ENCODE data around the gene SNX25.
A peak's percentile ranks its signal among the peaks of the same experiment; 100 is the strongest.
"Not testable (repeated sequence)": the region's sequence is repeated elsewhere in the genome, so short reads cannot be mapped to it uniquely, and the experiment has no call there.

SNX25 gene

DNA sequence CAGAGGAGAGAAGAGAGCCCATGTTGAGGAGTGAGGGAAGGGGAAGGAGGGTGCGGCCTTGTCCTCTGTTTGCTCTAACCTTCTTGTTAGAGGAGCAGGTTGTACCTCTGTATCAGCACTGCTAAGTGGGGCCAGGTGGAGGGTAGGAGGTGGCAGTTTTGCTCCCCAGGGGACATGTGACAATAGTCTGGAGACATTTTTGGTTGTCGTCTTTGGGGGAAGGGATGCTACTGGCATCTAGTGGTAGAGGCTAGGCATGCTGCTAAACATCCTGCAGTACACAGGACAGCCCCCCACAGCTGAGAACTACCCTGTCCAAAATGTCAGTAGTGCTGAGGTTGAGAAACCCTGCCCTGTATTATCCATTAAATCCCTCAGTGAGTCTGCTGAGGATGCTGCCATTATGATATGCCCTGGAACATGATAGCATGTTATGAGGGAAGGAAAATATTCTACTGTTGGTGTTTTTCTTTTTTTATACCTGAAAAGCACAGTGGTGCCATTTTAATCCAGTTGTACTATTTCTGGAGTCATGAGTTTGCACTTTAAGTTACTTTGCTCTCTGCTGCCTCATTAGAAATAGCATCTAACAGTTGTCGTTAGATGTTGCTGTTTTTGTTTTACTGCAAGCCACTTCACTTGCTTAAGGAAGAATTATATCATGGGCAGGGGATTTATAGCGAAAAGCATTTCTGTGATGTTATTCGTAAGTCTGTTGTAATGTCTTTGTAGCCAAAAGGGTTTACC, 95.7 kb downstream of the SNX25 start:
- H3K36me3 ChIP-seq (ENCODE audit: insufficient read depth, insufficient read length, low read length): peaks cover 7% of the 10 kb centered on the region
- peak; percentile 33 for DNase-seq (ENCODE audit: low read depth, low spot score)
- no peak overlapping the region for H3K4me3 ChIP-seq (ENCODE audit: insufficient read length, low read depth)
- H3K4me1 ChIP-seq (ENCODE audit: insufficient read depth, insufficient read length): no peaks in the 10 kb centered on the region
- TF ChIP-seq SUZ12 (IDR thresholded peaks at IDR 0.05; ENCODE audit: extremely low read depth, insufficient read depth, insufficient read length) (no peak), ZNF274 (IDR thresholded peaks at IDR 0.05; ENCODE audit: low read depth, low read length) (no peak), YY1 (IDR thresholded peaks at IDR 0.05; ENCODE audit: insufficient read depth, insufficient read length) (no peak)
- H3K9me3 ChIP-seq (ENCODE audit: insufficient read depth, low read length): no peaks in the 10 kb centered on the region
- no peaks in the 10 kb centered on the region for H3K27me3 ChIP-seq (ENCODE audit: insufficient read depth, insufficient read length)
- no peak overlapping the region for H3K9ac ChIP-seq (ENCODE audit: insufficient read length, low read depth)

DNA sequence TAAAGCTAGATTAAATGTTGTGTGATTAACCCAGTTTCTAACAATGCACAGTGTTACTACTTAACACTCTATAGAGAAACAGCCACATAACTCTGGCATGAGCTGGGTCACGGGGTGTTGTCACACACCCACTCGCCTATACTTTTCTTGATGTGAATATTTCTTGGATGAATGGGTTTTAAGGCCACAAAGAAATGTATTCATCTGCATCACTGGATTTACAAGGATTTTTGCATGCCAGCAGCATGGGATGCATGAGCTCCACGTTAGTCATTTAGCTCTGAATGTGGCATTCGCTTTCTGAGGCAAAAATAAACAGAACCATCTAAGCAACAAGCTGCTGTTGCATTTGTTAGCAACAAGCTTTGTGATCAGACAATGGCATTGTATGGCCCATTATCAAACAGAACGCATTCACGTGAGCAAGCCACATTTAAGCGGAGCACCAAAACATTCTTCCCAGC, 96.6 kb downstream of the SNX25 start:
- no peaks in the 10 kb centered on the region for H3K9me3 ChIP-seq (ENCODE audit: insufficient read depth, low read length)
- peaks cover 10% of the 10 kb centered on the region for H3K36me3 ChIP-seq (ENCODE audit: insufficient read depth, insufficient read length, low read length)
- no peak overlapping the region for H3K9ac ChIP-seq (ENCODE audit: insufficient read length, low read depth)
- TF ChIP-seq YY1 (IDR thresholded peaks at IDR 0.05; ENCODE audit: insufficient read depth, insufficient read length) (no peak), ZNF274 (IDR thresholded peaks at IDR 0.05; ENCODE audit: low read depth, low read length) (no peak), SUZ12 (IDR thresholded peaks at IDR 0.05; ENCODE audit: extremely low read depth, insufficient read depth, insufficient read length) (no peak)
- no peaks in the 10 kb centered on the region for H3K27me3 ChIP-seq (ENCODE audit: insufficient read depth, insufficient read length)
- peak; percentile 73 for DNase-seq (ENCODE audit: low read depth, low spot score)
- no peaks in the 10 kb centered on the region for H3K4me1 ChIP-seq (ENCODE audit: insufficient read depth, insufficient read length)
- H3K4me3 ChIP-seq (ENCODE audit: insufficient read length, low read depth): no peak overlapping the region

DNA sequence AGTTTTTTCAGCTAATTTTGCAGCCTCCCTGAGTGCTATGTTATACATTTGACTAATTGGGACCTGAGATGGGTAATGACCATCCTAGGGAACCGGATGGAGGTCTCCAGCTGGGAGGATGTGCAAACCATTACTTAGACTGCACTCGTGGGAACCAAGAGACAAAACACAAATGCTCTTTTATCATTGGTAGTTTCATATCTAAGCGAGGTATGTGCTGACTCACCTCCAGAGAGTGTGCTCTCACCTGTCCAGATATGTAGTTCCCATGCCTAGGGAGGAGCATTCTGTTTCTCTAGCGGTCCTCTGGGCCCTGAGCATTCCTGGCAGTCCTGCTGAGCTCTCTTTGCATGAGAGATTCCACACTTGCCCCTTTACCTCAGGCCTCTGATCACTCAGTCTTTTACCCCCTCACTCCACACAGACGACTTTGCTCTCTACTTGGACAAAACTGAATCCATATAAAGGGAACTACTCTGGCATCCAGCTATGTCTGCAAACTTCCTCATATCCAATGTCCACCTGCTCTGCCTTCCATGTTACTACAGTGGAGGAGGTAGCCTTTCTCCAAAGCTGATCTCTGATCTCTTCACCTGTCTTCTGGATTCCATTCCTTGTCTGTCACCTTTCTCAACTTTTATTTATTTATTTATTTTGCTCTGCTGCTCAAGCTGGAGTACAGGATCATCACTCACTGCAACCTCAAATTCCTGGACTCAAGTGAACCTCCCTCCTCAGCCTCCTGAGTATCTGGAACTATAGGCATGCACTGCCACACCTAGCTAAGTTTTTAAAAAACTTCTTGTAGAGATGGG, 97.9 kb downstream of the SNX25 start:
- peak; percentile 27 for DNase-seq (ENCODE audit: low read depth, low spot score)
- TF ChIP-seq ZNF274 (IDR thresholded peaks at IDR 0.05; ENCODE audit: low read depth, low read length): no peak
- H3K27me3 ChIP-seq (ENCODE audit: insufficient read depth, insufficient read length): no peaks in the 10 kb centered on the region
- H3K4me1 ChIP-seq (ENCODE audit: insufficient read depth, insufficient read length): no peaks in the 10 kb centered on the region
- H3K4me3 ChIP-seq (ENCODE audit: insufficient read length, low read depth): no peak overlapping the region
- H3K9ac ChIP-seq (ENCODE audit: insufficient read length, low read depth): no peak overlapping the region
- H3K9me3 ChIP-seq (ENCODE audit: insufficient read depth, low read length): no peaks in the 10 kb centered on the region
- H3K36me3 ChIP-seq (ENCODE audit: insufficient read depth, insufficient read length, low read length): peaks cover 17% of the 10 kb centered on the region

DNA sequence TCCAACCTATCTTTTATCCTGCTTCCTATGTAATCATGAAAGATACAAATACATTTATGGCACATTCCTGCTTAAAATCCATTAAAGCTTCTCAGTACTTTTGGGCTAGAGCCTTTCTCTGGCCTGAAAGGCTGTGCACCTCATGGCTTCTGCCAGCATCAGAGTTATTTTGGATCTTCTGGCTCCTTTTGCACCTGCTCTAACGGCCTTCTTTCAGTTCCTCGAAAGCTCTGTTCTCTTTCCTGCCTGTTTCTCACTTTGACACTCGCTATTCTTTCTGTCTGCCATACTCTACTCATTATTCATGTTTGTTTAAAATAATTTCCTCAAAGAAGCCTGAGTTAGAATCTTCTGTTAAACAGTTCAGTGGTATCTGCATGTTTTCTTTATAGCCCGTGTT, 100.4 kb downstream of the SNX25 start:
- H3K27me3 ChIP-seq (ENCODE audit: insufficient read depth, insufficient read length): no peaks in the 10 kb centered on the region
- no peak overlapping the region for H3K4me3 ChIP-seq (ENCODE audit: insufficient read length, low read depth)
- TF ChIP-seq SUZ12 (IDR thresholded peaks at IDR 0.05; ENCODE audit: extremely low read depth, insufficient read depth, insufficient read length) (no peak), YY1 (IDR thresholded peaks at IDR 0.05; ENCODE audit: insufficient read depth, insufficient read length) (no peak), ZNF274 (IDR thresholded peaks at IDR 0.05; ENCODE audit: low read depth, low read length) (no peak)
- H3K9me3 ChIP-seq (ENCODE audit: insufficient read depth, low read length): no peaks in the 10 kb centered on the region
- no peak overlapping the region for H3K9ac ChIP-seq (ENCODE audit: insufficient read length, low read depth)
- H3K36me3 ChIP-seq (ENCODE audit: insufficient read depth, insufficient read length, low read length): peaks cover 21% of the 10 kb centered on the region
- H3K4me1 ChIP-seq (ENCODE audit: insufficient read depth, insufficient read length): no peaks in the 10 kb centered on the region
- DNase-seq (ENCODE audit: low read depth, low spot score): no peak

DNA sequence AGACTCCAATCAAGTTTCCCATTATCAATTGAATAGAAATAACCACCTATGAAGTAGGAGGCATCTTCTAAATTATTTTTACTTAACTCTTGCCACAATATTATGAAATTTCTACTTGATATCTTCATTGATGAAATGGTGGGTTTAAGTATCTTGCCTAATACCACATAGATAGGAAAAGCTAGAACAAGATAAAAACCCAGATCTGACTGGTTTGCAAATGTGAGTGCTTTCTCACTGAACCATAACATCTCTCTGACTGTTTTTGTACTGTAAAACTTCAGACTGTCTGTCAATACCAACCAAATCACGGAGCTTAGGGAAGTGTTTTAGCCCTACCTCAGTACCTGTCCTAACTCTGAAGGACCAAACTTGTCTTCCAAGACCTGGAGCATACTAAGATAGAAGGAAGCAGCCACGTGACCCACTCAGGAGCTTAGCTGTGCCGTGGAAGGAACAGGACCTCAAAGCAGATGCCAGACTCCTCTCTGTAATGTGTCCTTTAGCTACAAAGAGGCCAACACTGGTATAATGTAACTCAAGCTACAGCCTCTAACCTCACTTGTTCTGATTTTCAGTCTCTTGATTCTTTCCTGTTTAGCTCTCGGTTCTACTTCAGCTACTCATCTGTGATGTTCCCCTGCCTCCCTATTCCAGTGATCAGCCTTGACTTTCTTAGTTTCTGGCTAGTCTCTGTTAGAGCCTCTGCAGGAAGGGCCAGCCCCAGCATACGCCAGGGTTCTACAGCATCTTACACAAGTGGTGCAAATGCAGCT, 101.9 kb downstream of the SNX25 start:
- DNase-seq (ENCODE audit: low read depth, low spot score): no peak
- no peaks in the 10 kb centered on the region for H3K27me3 ChIP-seq (ENCODE audit: insufficient read depth, insufficient read length)
- no peak overlapping the region for H3K4me3 ChIP-seq (ENCODE audit: insufficient read length, low read depth)
- TF ChIP-seq YY1 (IDR thresholded peaks at IDR 0.05; ENCODE audit: insufficient read depth, insufficient read length) (no peak), ZNF274 (IDR thresholded peaks at IDR 0.05; ENCODE audit: low read depth, low read length) (no peak), SUZ12 (IDR thresholded peaks at IDR 0.05; ENCODE audit: extremely low read depth, insufficient read depth, insufficient read length) (no peak)
- peaks cover 21% of the 10 kb centered on the region for H3K36me3 ChIP-seq (ENCODE audit: insufficient read depth, insufficient read length, low read length)
- no peaks in the 10 kb centered on the region for H3K9me3 ChIP-seq (ENCODE audit: insufficient read depth, low read length)
- no peaks in the 10 kb centered on the region for H3K4me1 ChIP-seq (ENCODE audit: insufficient read depth, insufficient read length)
- no peak overlapping the region for H3K9ac ChIP-seq (ENCODE audit: insufficient read length, low read depth)

DNA sequence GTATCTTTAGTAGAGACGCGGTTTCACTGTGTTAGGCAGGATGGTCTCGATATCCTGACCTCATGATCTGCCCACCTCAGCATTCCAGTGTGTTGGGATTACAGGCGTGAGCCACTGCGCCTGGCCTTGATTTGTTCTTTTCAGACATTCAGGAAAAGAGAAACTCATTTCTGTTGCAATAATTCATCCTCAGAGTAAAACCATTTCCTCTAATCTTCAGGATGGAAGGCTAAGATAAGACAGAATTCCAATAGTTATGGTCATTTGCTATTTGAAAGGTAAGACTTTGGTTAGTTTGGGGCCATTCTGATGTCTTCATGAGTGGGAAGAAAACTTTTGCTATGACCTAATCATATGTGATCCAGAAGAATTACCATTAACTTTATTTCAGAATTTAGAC, 103.3 kb downstream of the SNX25 start:
- H3K27me3 ChIP-seq (ENCODE audit: insufficient read depth, insufficient read length): no peaks in the 10 kb centered on the region
- TF ChIP-seq ZNF274 (IDR thresholded peaks at IDR 0.05; ENCODE audit: low read depth, low read length) (no peak), SUZ12 (IDR thresholded peaks at IDR 0.05; ENCODE audit: extremely low read depth, insufficient read depth, insufficient read length) (no peak), YY1 (IDR thresholded peaks at IDR 0.05; ENCODE audit: insufficient read depth, insufficient read length) (no peak)
- H3K9ac ChIP-seq (ENCODE audit: insufficient read length, low read depth): no peak overlapping the region
- H3K4me3 ChIP-seq (ENCODE audit: insufficient read length, low read depth): no peak overlapping the region
- peaks cover 21% of the 10 kb centered on the region for H3K36me3 ChIP-seq (ENCODE audit: insufficient read depth, insufficient read length, low read length)
- H3K4me1 ChIP-seq (ENCODE audit: insufficient read depth, insufficient read length): no peaks in the 10 kb centered on the region
- no peaks in the 10 kb centered on the region for H3K9me3 ChIP-seq (ENCODE audit: insufficient read depth, low read length)
- no peak for DNase-seq (ENCODE audit: low read depth, low spot score)

DNA sequence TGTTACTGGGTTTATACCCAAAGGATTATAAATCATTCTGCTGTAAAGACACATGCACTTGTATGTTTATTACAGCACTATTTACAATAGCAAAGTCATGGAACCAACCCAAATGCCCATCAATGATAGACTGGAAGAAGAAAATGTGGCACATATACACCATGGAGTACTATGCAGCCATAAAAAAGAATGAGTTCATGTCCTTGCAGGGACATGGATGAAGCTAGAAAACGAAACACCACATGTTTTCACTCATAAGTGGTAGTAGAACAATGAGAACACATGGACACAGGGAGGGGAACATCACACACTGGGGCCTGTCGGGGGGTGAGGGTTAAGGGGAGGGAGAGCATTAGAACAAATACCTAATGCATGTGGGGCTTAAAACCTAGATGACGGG, 108.1 kb downstream of the SNX25 start:
- H3K4me1 ChIP-seq (ENCODE audit: insufficient read depth, insufficient read length); H3K9me3 ChIP-seq (ENCODE audit: insufficient read depth, low read length); H3K9ac ChIP-seq (ENCODE audit: insufficient read length, low read depth); DNase-seq (ENCODE audit: low read depth, low spot score); H3K36me3 ChIP-seq (ENCODE audit: insufficient read depth, insufficient read length, low read length); H3K27me3 ChIP-seq (ENCODE audit: insufficient read depth, insufficient read length); H3K4me3 ChIP-seq (ENCODE audit: insufficient read length, low read depth): not testable (repeated sequence)

All from NT2/D1 (cell line).